MM.1S (cell line): ENCODE measurements around the gene BSN.
A peak's percentile ranks its signal among the peaks of the same experiment; 100 is the strongest.

Experiments used
- DNase-seq: peaks from one replicate; pipeline ENCODE4 v3.0.0-alpha.2; 2015
- H2AFZ ChIP-seq: fragments of 300-600 bp; sonication (generic); 2 replicates; pipeline ENCODE4 v1.6.0; 2016; ENCODE audit warnings: antibody characterized with exemption, low read length
- H3F3A ChIP-seq: fragments of 300-600 bp; sonication (generic); 2 replicates; pipeline ENCODE4 v1.6.1; 2016; ENCODE audit warnings: mild to moderate bottlenecking, antibody characterized with exemption, low read length, moderate library complexity, mixed read lengths; ENCODE audit not compliant: insufficient read depth
- H3K27ac ChIP-seq: fragments of 300-600 bp; sonication (generic); 2 replicates; pipeline ENCODE4 v1.5.1; 2016; ENCODE audit warnings: mild to moderate bottlenecking, low read length
- H3K27me3 ChIP-seq: fragments of 300-600 bp; sonication (generic); replicated peaks from 2 replicates; pipeline ENCODE4 v1.6.0; 2016; ENCODE audit warnings: low read length; ENCODE audit not compliant: insufficient read depth
- H3K36me3 ChIP-seq: fragments of 300-600 bp; sonication (generic); replicated peaks from 2 replicates; pipeline ENCODE4 v1.6.1; 2016; ENCODE audit warnings: mild to moderate bottlenecking, low read length, mixed read lengths; ENCODE audit not compliant: insufficient read depth
- H3K4me1 ChIP-seq: fragments of 300-600 bp; sonication (generic); 2 replicates; pipeline ENCODE4 v1.6.1; 2016; ENCODE audit warnings: low read length, mixed read lengths
- H3K4me2 ChIP-seq: fragments of 300-600 bp; sonication (generic); 2 replicates; pipeline ENCODE4 v1.6.0; 2016; ENCODE audit warnings: low read depth, low read length
- H3K4me3 ChIP-seq: fragments of 300-600 bp; sonication (generic); 2 replicates; pipeline ENCODE4 v1.5.1; 2016; ENCODE audit warnings: low read length, mixed read lengths
- H3K79me2 ChIP-seq: fragments of 300-600 bp; sonication (generic); 2 replicates; pipeline ENCODE4 v1.6.1; 2016; ENCODE audit warnings: mixed run types, low read length, mixed read lengths
- H3K9ac ChIP-seq: fragments of 300-600 bp; sonication (generic); 2 replicates; pipeline ENCODE4 v1.6.1; 2016; ENCODE audit warnings: low read length, mixed read lengths
- H3K9me2 ChIP-seq: fragments of 300-600 bp; sonication (generic); replicated peaks from 2 replicates; pipeline ENCODE4 v1.6.1; 2016; ENCODE audit warnings: mild to moderate bottlenecking, low read length, mixed read lengths; ENCODE audit not compliant: insufficient read depth
- H3K9me3 ChIP-seq: fragments of 300-600 bp; sonication (generic); replicated peaks from 2 replicates; pipeline ENCODE4 v1.6.1; 2016; ENCODE audit warnings: mild to moderate bottlenecking, low read length, mixed read lengths; ENCODE audit not compliant: insufficient read depth
- H4K20me1 ChIP-seq: fragments of 300-600 bp; sonication (generic); 2 replicates; pipeline ENCODE4 v1.6.1; 2016; ENCODE audit warnings: mild to moderate bottlenecking, low read length, moderate library complexity, mixed read lengths; ENCODE audit not compliant: insufficient read depth
- EZH2 ChIP-seq: fragments of 300-600 bp; sonication (generic); optimal IDR thresholded peaks from 2 replicates; pipeline ENCODE3; 2017; ENCODE audit warnings: low read depth, mild to moderate bottlenecking, antibody characterized with exemption, low read length, mixed read lengths
- EZH2phosphoT487 ChIP-seq: fragments of 300-600 bp; sonication (generic); IDR thresholded peaks from 2 replicates; pipeline ENCODE4 v1.6.1; 2018; ENCODE audit warnings: antibody characterized with exemption, low read length
- TF ChIP-seq, protein P1 (sequence below): fragments of 300-600 bp; sonication (generic); IDR thresholded peaks from 2 replicates; pipeline ENCODE4 v1.5.1; 2016; ENCODE audit warnings: antibody characterized with exemption, low read length, mixed read lengths

Gene BSN

DNA sequence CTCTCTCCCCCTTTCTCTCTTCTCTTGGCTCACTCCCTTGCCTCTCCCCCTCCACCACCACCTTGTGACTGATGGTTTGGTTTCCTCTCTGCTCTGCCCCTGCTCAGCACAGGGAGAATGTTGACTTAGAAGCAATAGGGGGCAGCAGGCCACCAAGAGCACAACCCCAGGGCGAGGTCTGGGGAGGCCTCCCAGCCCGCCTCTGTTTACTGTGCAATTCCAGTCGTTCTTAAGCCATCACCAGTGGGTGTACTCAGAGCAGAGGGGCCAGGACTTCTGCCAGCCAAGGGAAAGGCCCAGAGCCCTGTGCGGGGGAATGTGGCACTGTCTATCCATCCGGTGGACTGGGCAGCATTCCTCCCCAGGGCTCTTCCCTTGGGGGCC lies 114.1 kb downstream of the BSN start:
- TF ChIP-seq, protein P1, sequence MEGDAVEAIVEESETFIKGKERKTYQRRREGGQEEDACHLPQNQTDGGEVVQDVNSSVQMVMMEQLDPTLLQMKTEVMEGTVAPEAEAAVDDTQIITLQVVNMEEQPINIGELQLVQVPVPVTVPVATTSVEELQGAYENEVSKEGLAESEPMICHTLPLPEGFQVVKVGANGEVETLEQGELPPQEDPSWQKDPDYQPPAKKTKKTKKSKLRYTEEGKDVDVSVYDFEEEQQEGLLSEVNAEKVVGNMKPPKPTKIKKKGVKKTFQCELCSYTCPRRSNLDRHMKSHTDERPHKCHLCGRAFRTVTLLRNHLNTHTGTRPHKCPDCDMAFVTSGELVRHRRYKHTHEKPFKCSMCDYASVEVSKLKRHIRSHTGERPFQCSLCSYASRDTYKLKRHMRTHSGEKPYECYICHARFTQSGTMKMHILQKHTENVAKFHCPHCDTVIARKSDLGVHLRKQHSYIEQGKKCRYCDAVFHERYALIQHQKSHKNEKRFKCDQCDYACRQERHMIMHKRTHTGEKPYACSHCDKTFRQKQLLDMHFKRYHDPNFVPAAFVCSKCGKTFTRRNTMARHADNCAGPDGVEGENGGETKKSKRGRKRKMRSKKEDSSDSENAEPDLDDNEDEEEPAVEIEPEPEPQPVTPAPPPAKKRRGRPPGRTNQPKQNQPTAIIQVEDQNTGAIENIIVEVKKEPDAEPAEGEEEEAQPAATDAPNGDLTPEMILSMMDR, result 0 out of 2 replicates have a peak, but pooled peaks have one; percentile 4
- TF ChIP-seq EZH2phosphoT487 (no peak), EZH2 (no peak)
- no peak for DNase-seq
- no peak overlapping the region for H3K9ac ChIP-seq
- no peak overlapping the region for H2AFZ ChIP-seq
- 0 out of 2 replicates have a peak, but pooled peaks cover 8% of the 10 kb centered on the region for H3F3A ChIP-seq
- H3K79me2 ChIP-seq, result peaks cover 5% of the 10 kb centered on the region
- peaks cover 15% of the 10 kb centered on the region; the same call in 1 of the 2 replicates for H3K27me3 ChIP-seq
- H3K27ac ChIP-seq, result no peak overlapping the region
- H4K20me1 ChIP-seq, result no peaks in the 10 kb centered on the region
- H3K36me3 ChIP-seq, result no peaks in the 10 kb centered on the region
- no peak overlapping the region for H3K4me3 ChIP-seq
- 0 out of 2 replicates have a peak, but pooled peaks cover 3% of the 10 kb centered on the region for H3K4me1 ChIP-seq
- H3K4me2 ChIP-seq, result no peak overlapping the region
- no peaks in the 10 kb centered on the region for H3K9me2 ChIP-seq
- no peaks in the 10 kb centered on the region for H3K9me3 ChIP-seq

DNA sequence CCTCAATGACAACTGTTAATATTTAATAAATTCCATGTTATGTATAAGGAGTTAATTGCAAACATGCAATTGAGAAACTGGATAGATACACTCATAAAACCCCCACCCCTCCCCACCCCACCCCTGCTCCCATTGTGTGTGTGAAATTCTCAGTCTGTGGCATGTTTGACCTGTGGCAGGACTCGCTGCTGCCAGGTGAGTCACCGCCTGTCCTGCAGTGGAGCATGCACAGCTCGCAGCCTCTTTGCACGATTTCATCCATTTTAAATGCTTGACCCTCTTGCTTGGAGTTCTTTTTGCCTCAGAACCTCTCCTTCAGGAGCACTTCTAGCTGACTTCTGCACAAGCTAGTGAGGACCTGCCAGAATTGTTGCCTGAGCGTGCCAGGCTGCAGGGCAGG lies 114.6 kb downstream of the BSN start:
- no peaks in the 10 kb centered on the region for H4K20me1 ChIP-seq
- 0 out of 2 replicates have a peak, but pooled peaks cover 10% of the 10 kb centered on the region for H3F3A ChIP-seq
- no peak overlapping the region for H2AFZ ChIP-seq
- H3K27ac ChIP-seq, result no peak overlapping the region
- no peak for TF ChIP-seq EZH2
- TF ChIP-seq, protein P1, result no peak
- TF ChIP-seq EZH2phosphoT487, result no peak
- H3K9me2 ChIP-seq, result no peaks in the 10 kb centered on the region
- no peak overlapping the region for H3K9ac ChIP-seq
- peaks cover 10% of the 10 kb centered on the region; the same call in 1 of the 2 replicates for H3K27me3 ChIP-seq
- H3K36me3 ChIP-seq, result no peaks in the 10 kb centered on the region
- H3K79me2 ChIP-seq, result peaks cover 6% of the 10 kb centered on the region
- no peak overlapping the region for H3K4me2 ChIP-seq
- DNase-seq, result no peak
- 0 out of 2 replicates have a peak, but pooled peaks cover 3% of the 10 kb centered on the region for H3K4me1 ChIP-seq
- no peaks in the 10 kb centered on the region for H3K9me3 ChIP-seq
- H3K4me3 ChIP-seq, result no peak overlapping the region

DNA sequence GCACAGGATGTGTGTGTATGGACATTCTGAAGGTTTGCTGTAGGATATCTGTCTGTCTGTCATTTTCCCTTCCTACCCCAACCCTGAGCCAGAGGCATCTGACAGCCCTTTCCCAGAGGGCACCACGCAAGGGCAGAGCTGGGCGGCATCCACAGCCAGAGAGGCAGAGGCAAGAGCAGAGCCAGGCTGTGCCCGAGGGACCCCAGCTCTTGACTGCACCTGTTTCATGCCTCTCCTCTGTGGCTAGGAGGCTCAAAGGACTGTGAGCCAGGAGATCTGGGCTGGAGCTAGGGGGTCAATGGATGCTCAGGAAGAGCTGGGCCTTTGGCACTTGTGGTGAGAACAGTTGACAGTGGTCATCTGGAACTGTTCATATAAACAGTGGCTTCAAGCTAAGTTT lies 115.1 kb downstream of the BSN start:
- no peak for TF ChIP-seq EZH2phosphoT487
- no peak overlapping the region for H2AFZ ChIP-seq
- H3F3A ChIP-seq, result 0 out of 2 replicates have a peak, but pooled peaks cover 10% of the 10 kb centered on the region
- H3K4me3 ChIP-seq, result no peak overlapping the region
- no peaks in the 10 kb centered on the region for H3K9me3 ChIP-seq
- H3K27ac ChIP-seq, result no peak overlapping the region
- H3K27me3 ChIP-seq, result peaks cover 5% of the 10 kb centered on the region; the same call in 1 of the 2 replicates
- H3K9me2 ChIP-seq, result no peaks in the 10 kb centered on the region
- no peaks in the 10 kb centered on the region for H3K36me3 ChIP-seq
- DNase-seq, result no peak
- H3K4me2 ChIP-seq, result no peak overlapping the region
- H3K4me1 ChIP-seq, result 0 out of 2 replicates have a peak, but pooled peaks cover 3% of the 10 kb centered on the region
- H3K9ac ChIP-seq, result no peak overlapping the region
- peaks cover 7% of the 10 kb centered on the region for H3K79me2 ChIP-seq
- no peaks in the 10 kb centered on the region for H4K20me1 ChIP-seq

DNA sequence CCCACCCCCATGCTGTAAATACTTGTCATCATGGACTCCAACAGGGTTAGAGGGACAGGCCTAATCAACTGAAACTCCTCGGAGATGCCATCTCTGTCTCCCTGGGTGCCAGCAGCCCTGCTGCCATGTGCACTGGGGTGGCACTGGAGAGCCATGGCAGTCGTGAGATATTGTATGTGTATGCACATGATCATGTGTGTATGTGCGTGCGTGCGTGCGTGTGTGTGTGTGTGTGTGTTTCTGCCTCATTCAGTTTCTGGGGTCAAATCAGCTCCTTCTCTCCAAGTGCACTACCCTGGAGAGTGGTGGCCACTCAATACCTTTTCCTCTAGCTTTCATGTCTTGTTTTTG lies 116.6 kb downstream of the BSN start:
- no peaks in the 10 kb centered on the region for H4K20me1 ChIP-seq
- 0 out of 2 replicates have a peak, but pooled peaks cover 3% of the 10 kb centered on the region for H3K27me3 ChIP-seq
- DNase-seq, result no peak
- no peaks in the 10 kb centered on the region for H3K9me2 ChIP-seq
- H3K36me3 ChIP-seq, result no peaks in the 10 kb centered on the region
- no peak overlapping the region for H3K27ac ChIP-seq
- no peak overlapping the region for H3K9ac ChIP-seq
- H3K9me3 ChIP-seq, result no peaks in the 10 kb centered on the region
- peaks cover 23% of the 10 kb centered on the region for H3K79me2 ChIP-seq
- 0 out of 2 replicates have a peak, but pooled peaks cover 3% of the 10 kb centered on the region for H3K4me1 ChIP-seq
- no peak overlapping the region for H3K4me3 ChIP-seq
- no peak overlapping the region for H2AFZ ChIP-seq
- 0 out of 2 replicates have a peak, but pooled peaks cover 10% of the 10 kb centered on the region for H3F3A ChIP-seq
- H3K4me2 ChIP-seq, result no peak overlapping the region
- TF ChIP-seq, protein P1, result no peak
- TF ChIP-seq EZH2phosphoT487 (no peak), EZH2 (no peak)
